Measurements from ENCODE around the gene GGA2. TPM values are rescaled to one million over a fixed set of nuclear protein-coding genes. Genes with fewer than 3 reads are reported as not detected.
A peak's percentile ranks its signal among the peaks of the same experiment; 100 is the strongest.

The GGA2 gene
- total RNA-seq, 1 experiment from 2014 or later = 26.5 TPM

DNA sequence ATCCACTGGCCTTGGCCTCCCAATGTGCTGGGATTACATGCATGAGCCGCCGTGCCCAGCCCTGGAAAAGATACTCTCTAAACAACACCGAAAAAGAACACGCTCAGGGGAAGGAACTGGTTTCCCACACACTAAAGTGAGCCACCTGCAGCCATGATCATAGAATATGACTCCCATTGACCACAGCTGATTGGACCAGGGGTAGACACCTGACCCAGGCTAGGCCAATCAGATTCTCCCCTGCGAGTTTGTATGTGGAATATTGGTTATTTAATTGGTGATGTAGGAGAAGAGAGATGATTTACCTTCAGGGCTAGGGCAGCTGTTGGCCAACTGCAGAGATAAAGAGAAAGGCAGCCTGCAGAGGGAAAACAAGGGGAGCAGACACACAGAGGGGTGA is 9.0 kb upstream of the GGA2 start:
- H3K27ac ChIP-seq (ENCODE audit: low read length) = no peak overlapping the region
- POLR2A ChIA-PET (ENCODE audit: unreplicated experiment) = no interaction called here
- TF ChIP-seq EZH2phosphoT487 (IDR thresholded peaks at IDR 0.05; ENCODE audit: borderline replicate concordance, low read length) = no peak
- TF ChIP-seq EZH2 (IDR thresholded peaks at IDR 0.05; ENCODE audit: low read length, unreplicated experiment) = no peak
- no peak for TF ChIP-seq CTCF (conservative IDR thresholded peaks at IDR 0.05; ENCODE audit: low read depth, low read length)
- no peaks in the 10 kb centered on the region for H4K20me1 ChIP-seq (ENCODE audit: low read length)
- peaks cover 2% of the 10 kb centered on the region; the same call in 1 of the 2 replicates for H3K36me3 ChIP-seq (ENCODE audit: low read depth, low read length)
- CTCF ChIA-PET = no interaction called here
- ATAC-seq (peak; percentile 27; the same call in 1 of the 2 replicates), DNase-seq (no peak)
- H2AFZ ChIP-seq (ENCODE audit: low read length) = no peak overlapping the region
- H3K79me2 ChIP-seq (ENCODE audit: low read length) = no peaks in the 10 kb centered on the region
- no TSS peak for BruUV-seq (replicated peaks)
- H3K27me3 ChIP-seq (ENCODE audit: low read length) = no peaks in the 10 kb centered on the region
- H3K4me3 ChIP-seq (ENCODE audit: low read length) = no peak overlapping the region
- H3F3A ChIP-seq (ENCODE audit: low read length, unreplicated experiment) = no peaks in the 10 kb centered on the region
- no peaks in the 10 kb centered on the region for H3K9me2 ChIP-seq (replicated peaks; ENCODE audit: low read length)
- no peak overlapping the region for H3K9ac ChIP-seq (ENCODE audit: low read length)
- no peaks in the 10 kb centered on the region for H3K9me3 ChIP-seq (ENCODE audit: low read length)
- no peak overlapping the region for H3K4me2 ChIP-seq (ENCODE audit: low read length)
- peaks cover 8% of the 10 kb centered on the region for H3K4me1 ChIP-seq (ENCODE audit: insufficient read depth, low read length)
- intact Hi-C loops (cut with micrococcal nuclease) = no loop called here

- Histone ChIP-seq H3K36me3 (ENCODE audit: low read depth, low read length) (peaks cover 2% of the 10 kb centered on the region; the same call in 1 of the 2 replicates), H3K4me1 (ENCODE audit: insufficient read depth, low read length) (peaks cover 8% of the 10 kb centered on the region), H3K9me3 (ENCODE audit: low read length) (no peaks in the 10 kb centered on the region), H3K79me2 (ENCODE audit: low read length) (no peaks in the 10 kb centered on the region), H3K4me3 (ENCODE audit: low read length) (no peak overlapping the region), H3K4me2 (ENCODE audit: low read length) (no peak overlapping the region), H3K9me2 (replicated peaks; ENCODE audit: low read length) (no peaks in the 10 kb centered on the region), H2AFZ (ENCODE audit: low read length) (no peak overlapping the region), H3K27me3 (ENCODE audit: low read length) (no peaks in the 10 kb centered on the region), H3F3A (ENCODE audit: low read length, unreplicated experiment) (no peaks in the 10 kb centered on the region), H4K20me1 (ENCODE audit: low read length) (no peaks in the 10 kb centered on the region), H3K9ac (ENCODE audit: low read length) (no peak overlapping the region), H3K27ac (ENCODE audit: low read length) (no peak overlapping the region)
- peak; percentile 64 for ATAC-seq
- intact Hi-C loops (cut with micrococcal nuclease) = no loop called here
- peak; percentile 40 for DNase-seq
- BruUV-seq (replicated peaks) = no TSS peak
- ChIA-PET POLR2A (ENCODE audit: unreplicated experiment) (no interaction called here), CTCF (no interaction called here)
- no peak for TF ChIP-seq CTCF (conservative IDR thresholded peaks at IDR 0.05; ENCODE audit: low read depth, low read length)
- no peak for TF ChIP-seq EZH2phosphoT487 (IDR thresholded peaks at IDR 0.05; ENCODE audit: borderline replicate concordance, low read length)
- TF ChIP-seq EZH2 (IDR thresholded peaks at IDR 0.05; ENCODE audit: low read length, unreplicated experiment) = no peak
These were observed 8.2 kb upstream of the GGA2 start for GRCh38 chr16:23518435-23518891.

- H3K36me3 ChIP-seq (ENCODE audit: low read depth, low read length) = no peaks in the 10 kb centered on the region
- TF ChIP-seq CTCF (conservative IDR thresholded peaks at IDR 0.05; ENCODE audit: low read depth, low read length) = no peak
- TF ChIP-seq EZH2 (IDR thresholded peaks at IDR 0.05; ENCODE audit: low read length, unreplicated experiment) = no peak
- ATAC-seq (no peak), DNase-seq (no peak)
- ChIA-PET POLR2A (ENCODE audit: unreplicated experiment) (no interaction called here), CTCF (no interaction called here)
- intact Hi-C loops (cut with micrococcal nuclease) = no loop called here
- H3K9me2 ChIP-seq (replicated peaks; ENCODE audit: low read length) = no peaks in the 10 kb centered on the region
- H3K9ac ChIP-seq (ENCODE audit: low read length) = no peak overlapping the region
- H3K4me3 ChIP-seq (ENCODE audit: low read length) = no peak overlapping the region
- no peaks in the 10 kb centered on the region for H3K27me3 ChIP-seq (ENCODE audit: low read length)
- H3K9me3 ChIP-seq (ENCODE audit: low read length) = no peaks in the 10 kb centered on the region
- H3K27ac ChIP-seq (ENCODE audit: low read length) = no peak overlapping the region
- no peaks in the 10 kb centered on the region for H3F3A ChIP-seq (ENCODE audit: low read length, unreplicated experiment)
- H2AFZ ChIP-seq (ENCODE audit: low read length) = no peak overlapping the region
- no peak overlapping the region for H3K4me2 ChIP-seq (ENCODE audit: low read length)
- H4K20me1 ChIP-seq (ENCODE audit: low read length) = no peaks in the 10 kb centered on the region
- no peaks in the 10 kb centered on the region for H3K79me2 ChIP-seq (ENCODE audit: low read length)
- no TSS peak for BruUV-seq (replicated peaks)
- H3K4me1 ChIP-seq (ENCODE audit: insufficient read depth, low read length) = peaks cover 8% of the 10 kb centered on the region
These were observed 6.3 kb upstream of the GGA2 start for GRCh38 chr16:23516366-23517137.
